ENCODE results near the gene DDX3Y.

Gene DDX3Y

DNA sequence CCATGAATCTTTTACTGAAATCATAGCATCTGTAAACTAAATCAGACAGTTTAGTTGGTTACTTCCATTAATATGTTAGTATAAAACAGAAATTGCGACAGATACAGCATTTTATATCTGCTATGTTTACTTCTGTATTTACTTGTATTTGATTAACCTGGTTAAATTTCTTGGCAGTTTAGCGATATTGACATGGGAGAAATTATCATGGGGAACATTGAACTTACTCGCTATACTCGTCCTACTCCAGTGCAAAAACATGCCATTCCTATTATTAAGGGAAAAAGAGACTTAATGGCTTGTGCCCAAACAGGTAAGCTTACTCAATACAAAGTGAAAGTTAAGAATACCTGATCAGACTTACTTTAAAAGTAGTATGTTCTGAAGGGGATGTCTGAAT is 8.9 kb downstream of the DDX3Y start:
- TF ChIP-seq, protein P1, sequence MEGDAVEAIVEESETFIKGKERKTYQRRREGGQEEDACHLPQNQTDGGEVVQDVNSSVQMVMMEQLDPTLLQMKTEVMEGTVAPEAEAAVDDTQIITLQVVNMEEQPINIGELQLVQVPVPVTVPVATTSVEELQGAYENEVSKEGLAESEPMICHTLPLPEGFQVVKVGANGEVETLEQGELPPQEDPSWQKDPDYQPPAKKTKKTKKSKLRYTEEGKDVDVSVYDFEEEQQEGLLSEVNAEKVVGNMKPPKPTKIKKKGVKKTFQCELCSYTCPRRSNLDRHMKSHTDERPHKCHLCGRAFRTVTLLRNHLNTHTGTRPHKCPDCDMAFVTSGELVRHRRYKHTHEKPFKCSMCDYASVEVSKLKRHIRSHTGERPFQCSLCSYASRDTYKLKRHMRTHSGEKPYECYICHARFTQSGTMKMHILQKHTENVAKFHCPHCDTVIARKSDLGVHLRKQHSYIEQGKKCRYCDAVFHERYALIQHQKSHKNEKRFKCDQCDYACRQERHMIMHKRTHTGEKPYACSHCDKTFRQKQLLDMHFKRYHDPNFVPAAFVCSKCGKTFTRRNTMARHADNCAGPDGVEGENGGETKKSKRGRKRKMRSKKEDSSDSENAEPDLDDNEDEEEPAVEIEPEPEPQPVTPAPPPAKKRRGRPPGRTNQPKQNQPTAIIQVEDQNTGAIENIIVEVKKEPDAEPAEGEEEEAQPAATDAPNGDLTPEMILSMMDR (IDR thresholded peaks at IDR 0.05; ENCODE audit: extremely low read depth, missing control alignments) = no peak
- DNase-seq (ENCODE audit: low spot score) = no peak

DNA sequence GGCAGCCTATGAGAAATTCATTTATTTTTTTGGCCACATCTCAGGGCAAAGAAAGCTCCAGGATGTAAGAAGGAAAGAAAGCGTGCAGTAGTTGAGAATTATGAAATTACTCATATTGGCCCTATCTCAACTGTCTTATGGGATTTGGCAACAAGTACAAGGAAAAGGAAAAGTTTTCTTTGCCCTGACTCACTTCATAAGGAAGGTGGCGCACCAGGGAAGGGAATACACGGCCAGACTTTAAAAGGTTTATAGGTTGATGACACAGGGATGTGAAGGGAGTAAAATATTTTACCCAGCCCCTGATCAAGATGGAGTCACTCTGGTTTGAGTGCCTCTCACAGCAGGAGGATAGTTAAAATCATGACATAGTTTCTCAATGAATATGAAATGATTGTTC is 23.4 kb downstream of the DDX3Y start:
- DNase-seq (ENCODE audit: low spot score) = no peak
- TF ChIP-seq, protein P1 (IDR thresholded peaks at IDR 0.05; ENCODE audit: extremely low read depth, missing control alignments) = no peak

DNA sequence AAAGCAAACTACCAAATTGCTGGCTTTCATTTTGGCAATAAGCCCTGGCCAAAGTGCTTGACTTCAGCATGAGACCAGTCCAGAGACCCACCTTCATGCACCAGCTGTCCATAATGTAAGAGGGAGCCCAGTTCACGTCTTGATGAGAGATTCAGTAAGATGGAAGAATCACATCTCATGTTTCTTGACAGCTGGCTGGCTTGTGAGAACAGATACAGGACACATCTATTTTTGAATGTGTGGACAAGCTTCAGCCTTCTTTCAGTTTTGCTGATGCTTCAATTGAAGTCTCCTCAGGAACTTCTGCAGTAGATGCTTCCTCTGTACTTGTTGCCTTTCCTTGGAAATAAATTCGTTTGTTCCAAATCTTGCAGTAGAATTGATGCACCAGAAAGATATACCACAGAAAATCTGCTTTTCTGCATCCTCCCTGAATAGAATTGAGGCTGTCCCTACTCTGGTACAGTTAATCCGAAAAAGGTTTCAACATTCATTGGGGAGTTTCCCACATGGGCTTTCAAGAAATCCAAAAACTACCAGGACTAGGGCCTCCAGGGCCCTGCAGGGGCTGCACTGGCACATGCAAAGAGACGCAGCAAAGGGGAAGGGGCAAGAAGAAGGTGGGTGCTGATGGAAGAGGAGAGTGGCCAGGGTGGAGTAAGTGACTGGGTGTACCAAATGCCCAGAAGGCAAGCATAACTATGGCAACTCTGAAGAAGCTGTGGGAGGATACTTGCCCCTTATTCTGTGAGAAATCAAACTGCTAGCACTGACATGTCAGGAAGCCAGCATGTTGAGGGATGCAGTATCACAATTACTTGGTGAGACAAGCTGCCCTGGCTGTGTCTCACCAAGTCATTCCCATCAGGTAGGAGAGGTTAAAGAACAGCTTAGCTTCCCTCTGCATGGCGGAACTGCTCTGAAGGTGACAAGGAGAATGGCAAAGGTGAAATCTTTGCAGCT is 37.3 kb downstream of the DDX3Y start:
- DNase-seq (ENCODE audit: low spot score) = peak; percentile 12
- TF ChIP-seq, protein P1 (IDR thresholded peaks at IDR 0.05; ENCODE audit: extremely low read depth, missing control alignments) = no peak

Measured in GM20000 (cell line).